ENCODE data around the gene HAPSTR1.

Gene HAPSTR1

GRCh38 chr16:9079430-9079812 lies 12.0 kb upstream of the HAPSTR1 start:
- H3K4me3 ChIP-seq (ENCODE audit: low read length, poor library complexity, severe bottlenecking), result no peak overlapping the region
- no peaks in the 10 kb centered on the region for H3K9me3 ChIP-seq (ENCODE audit: insufficient read depth, low read depth, low read length)
- H3K27me3 ChIP-seq (ENCODE audit: insufficient read depth, low read length, poor library complexity, severe bottlenecking), result peaks cover 15% of the 10 kb centered on the region
- H3K9ac ChIP-seq (ENCODE audit: low read depth, low read length, poor library complexity, severe bottlenecking), result no peak overlapping the region
- no peak overlapping the region for H3K4me2 ChIP-seq (ENCODE audit: low read depth, low read length, poor library complexity, severe bottlenecking)
- H4K20me1 ChIP-seq (ENCODE audit: insufficient read depth, low read length, poor library complexity, severe bottlenecking), result no peaks in the 10 kb centered on the region
- H3K79me2 ChIP-seq (ENCODE audit: insufficient read depth, low read length), result no peaks in the 10 kb centered on the region
- H3K9me2 ChIP-seq (replicated peaks; ENCODE audit: low read depth, low read length), result no peaks in the 10 kb centered on the region
- H2AFZ ChIP-seq (ENCODE audit: low read length), result no peak overlapping the region
- no peaks in the 10 kb centered on the region for H3F3A ChIP-seq (ENCODE audit: low read depth)
- no peaks in the 10 kb centered on the region for H3K36me3 ChIP-seq (ENCODE audit: insufficient read depth, low read length)
- TF ChIP-seq, protein P1, sequence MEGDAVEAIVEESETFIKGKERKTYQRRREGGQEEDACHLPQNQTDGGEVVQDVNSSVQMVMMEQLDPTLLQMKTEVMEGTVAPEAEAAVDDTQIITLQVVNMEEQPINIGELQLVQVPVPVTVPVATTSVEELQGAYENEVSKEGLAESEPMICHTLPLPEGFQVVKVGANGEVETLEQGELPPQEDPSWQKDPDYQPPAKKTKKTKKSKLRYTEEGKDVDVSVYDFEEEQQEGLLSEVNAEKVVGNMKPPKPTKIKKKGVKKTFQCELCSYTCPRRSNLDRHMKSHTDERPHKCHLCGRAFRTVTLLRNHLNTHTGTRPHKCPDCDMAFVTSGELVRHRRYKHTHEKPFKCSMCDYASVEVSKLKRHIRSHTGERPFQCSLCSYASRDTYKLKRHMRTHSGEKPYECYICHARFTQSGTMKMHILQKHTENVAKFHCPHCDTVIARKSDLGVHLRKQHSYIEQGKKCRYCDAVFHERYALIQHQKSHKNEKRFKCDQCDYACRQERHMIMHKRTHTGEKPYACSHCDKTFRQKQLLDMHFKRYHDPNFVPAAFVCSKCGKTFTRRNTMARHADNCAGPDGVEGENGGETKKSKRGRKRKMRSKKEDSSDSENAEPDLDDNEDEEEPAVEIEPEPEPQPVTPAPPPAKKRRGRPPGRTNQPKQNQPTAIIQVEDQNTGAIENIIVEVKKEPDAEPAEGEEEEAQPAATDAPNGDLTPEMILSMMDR (conservative IDR thresholded peaks at IDR 0.05; ENCODE audit: low read length), result no peak
- TF ChIP-seq EZH2phosphoT487 (IDR thresholded peaks at IDR 0.05; ENCODE audit: borderline replicate concordance), result no peak
- H3K4me1 ChIP-seq (ENCODE audit: insufficient read depth, low read length, poor library complexity, severe bottlenecking), result no peaks in the 10 kb centered on the region

DNA sequence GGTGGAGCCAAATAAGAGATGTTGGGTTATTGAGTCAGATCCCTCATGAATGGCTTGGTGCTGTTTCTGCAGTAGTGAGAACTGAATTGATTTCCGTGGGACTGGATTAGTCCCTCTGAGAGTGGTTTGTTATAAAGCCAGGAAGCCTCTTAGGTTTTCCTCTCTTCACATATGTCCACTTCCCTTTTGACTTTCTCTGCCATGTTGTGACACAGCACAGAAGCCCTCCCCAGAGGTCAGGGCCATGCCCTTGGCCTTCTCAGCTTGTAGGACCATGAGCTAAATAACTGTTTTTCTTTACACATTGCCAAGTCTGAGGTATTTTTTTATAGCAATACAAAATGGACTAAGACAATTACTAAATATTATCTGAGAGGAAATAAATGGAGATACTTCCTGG lies 10.3 kb upstream of the HAPSTR1 start:
- no peaks in the 10 kb centered on the region for H4K20me1 ChIP-seq (ENCODE audit: insufficient read depth, low read length, poor library complexity, severe bottlenecking)

GRCh38 chr16:9081843-9082242 lies 9.6 kb upstream of the HAPSTR1 start:
- Histone ChIP-seq H3K9me2 (replicated peaks; ENCODE audit: low read depth, low read length) (no peaks in the 10 kb centered on the region), H3F3A (ENCODE audit: low read depth) (no peaks in the 10 kb centered on the region), H3K27me3 (ENCODE audit: insufficient read depth, low read length, poor library complexity, severe bottlenecking) (no peaks in the 10 kb centered on the region), H3K4me1 (ENCODE audit: insufficient read depth, low read length, poor library complexity, severe bottlenecking) (no peaks in the 10 kb centered on the region), H3K4me2 (ENCODE audit: low read depth, low read length, poor library complexity, severe bottlenecking) (no peak overlapping the region), H4K20me1 (ENCODE audit: insufficient read depth, low read length, poor library complexity, severe bottlenecking) (no peaks in the 10 kb centered on the region), H3K79me2 (ENCODE audit: insufficient read depth, low read length) (no peaks in the 10 kb centered on the region), H3K9ac (ENCODE audit: low read depth, low read length, poor library complexity, severe bottlenecking) (no peak overlapping the region), H3K4me3 (ENCODE audit: low read length, poor library complexity, severe bottlenecking) (no peak overlapping the region), H3K9me3 (ENCODE audit: insufficient read depth, low read depth, low read length) (no peaks in the 10 kb centered on the region), H3K36me3 (ENCODE audit: insufficient read depth, low read length) (no peaks in the 10 kb centered on the region), H2AFZ (ENCODE audit: low read length) (no peak overlapping the region)
- no peak for TF ChIP-seq EZH2phosphoT487 (IDR thresholded peaks at IDR 0.05; ENCODE audit: borderline replicate concordance)
- TF ChIP-seq, protein P1 (conservative IDR thresholded peaks at IDR 0.05; ENCODE audit: low read length), result no peak

More for the DNA sequence above, 10.3 kb upstream of the HAPSTR1 start:
- Histone ChIP-seq H3K36me3 (ENCODE audit: insufficient read depth, low read length) (no peaks in the 10 kb centered on the region), H2AFZ (ENCODE audit: low read length) (no peak overlapping the region), H3K79me2 (ENCODE audit: insufficient read depth, low read length) (no peaks in the 10 kb centered on the region), H3K27me3 (ENCODE audit: insufficient read depth, low read length, poor library complexity, severe bottlenecking) (peaks cover 4% of the 10 kb centered on the region), H3K4me2 (ENCODE audit: low read depth, low read length, poor library complexity, severe bottlenecking) (no peak overlapping the region), H3K4me1 (ENCODE audit: insufficient read depth, low read length, poor library complexity, severe bottlenecking) (no peaks in the 10 kb centered on the region), H3K4me3 (ENCODE audit: low read length, poor library complexity, severe bottlenecking) (no peak overlapping the region), H3K9ac (ENCODE audit: low read depth, low read length, poor library complexity, severe bottlenecking) (no peak overlapping the region), H3K9me2 (replicated peaks; ENCODE audit: low read depth, low read length) (no peaks in the 10 kb centered on the region), H3F3A (ENCODE audit: low read depth) (no peaks in the 10 kb centered on the region), H3K9me3 (ENCODE audit: insufficient read depth, low read depth, low read length) (no peaks in the 10 kb centered on the region)
- TF ChIP-seq, protein P1 (conservative IDR thresholded peaks at IDR 0.05; ENCODE audit: low read length), result no peak
- no peak for TF ChIP-seq EZH2phosphoT487 (IDR thresholded peaks at IDR 0.05; ENCODE audit: borderline replicate concordance)

Data from Loucy (cell line).